SJCRH30 (cell line): Measurements from ENCODE around the gene MTCH1. TPM values are rescaled to one million over a fixed set of nuclear protein-coding genes. Genes with fewer than 3 reads are reported as not detected.
"Not testable (repeated sequence)": the region's sequence is repeated elsewhere in the genome, so short reads cannot be mapped to it uniquely, and the experiment has no call there.

Experiments used
- DNase-seq, 2 experiments: peaks; one replicate each; pipeline ENCODE4 v3.0.0-alpha.2; 2015 to 2020
- H3K27ac ChIP-seq: fragments of 250-450 bp; sonication (Bioruptor Pico); 2 replicates; pipeline ENCODE4 v1.5.1; 2020; ENCODE audit warnings: mild to moderate bottlenecking, moderate library complexity
- H3K27me3 ChIP-seq: fragments of 250-450 bp; sonication (Bioruptor Pico); 2 replicates; pipeline ENCODE4 v1.5.1; 2020; ENCODE audit warnings: mild to moderate bottlenecking, moderate library complexity
- H3K36me3 ChIP-seq: fragments of 250-450 bp; sonication (Bioruptor Pico); 2 replicates; pipeline ENCODE4 v1.5.1; 2020; ENCODE audit warnings: mild to moderate bottlenecking, moderate library complexity
- H3K4me1 ChIP-seq: fragments of 250-450 bp; sonication (Bioruptor Pico); 2 replicates; pipeline ENCODE4 v1.5.1; 2020; ENCODE audit warnings: mild to moderate bottlenecking, moderate library complexity
- H3K4me3 ChIP-seq: fragments of 250-450 bp; sonication (Bioruptor Pico); 2 replicates; pipeline ENCODE4 v1.5.1; 2020; ENCODE audit warnings: mild to moderate bottlenecking, moderate library complexity
- H3K9me3 ChIP-seq: fragments of 250-450 bp; sonication (Bioruptor Pico); replicated peaks from 2 replicates; pipeline ENCODE4 v1.5.1; 2020; ENCODE audit warnings: mild to moderate bottlenecking, moderate library complexity
- total RNA-seq: library from RNA; depleted of rRNA; stranded (reverse); fragments of >200 nt; shearing (Covaris generic); gene quantifications from 2 replicates; pipeline ENCODE4 v1.2.3, GENCODE V29; 2014

The MTCH1 gene
- total RNA-seq, 1 experiment from 2014 or later: 173 TPM

DNA sequence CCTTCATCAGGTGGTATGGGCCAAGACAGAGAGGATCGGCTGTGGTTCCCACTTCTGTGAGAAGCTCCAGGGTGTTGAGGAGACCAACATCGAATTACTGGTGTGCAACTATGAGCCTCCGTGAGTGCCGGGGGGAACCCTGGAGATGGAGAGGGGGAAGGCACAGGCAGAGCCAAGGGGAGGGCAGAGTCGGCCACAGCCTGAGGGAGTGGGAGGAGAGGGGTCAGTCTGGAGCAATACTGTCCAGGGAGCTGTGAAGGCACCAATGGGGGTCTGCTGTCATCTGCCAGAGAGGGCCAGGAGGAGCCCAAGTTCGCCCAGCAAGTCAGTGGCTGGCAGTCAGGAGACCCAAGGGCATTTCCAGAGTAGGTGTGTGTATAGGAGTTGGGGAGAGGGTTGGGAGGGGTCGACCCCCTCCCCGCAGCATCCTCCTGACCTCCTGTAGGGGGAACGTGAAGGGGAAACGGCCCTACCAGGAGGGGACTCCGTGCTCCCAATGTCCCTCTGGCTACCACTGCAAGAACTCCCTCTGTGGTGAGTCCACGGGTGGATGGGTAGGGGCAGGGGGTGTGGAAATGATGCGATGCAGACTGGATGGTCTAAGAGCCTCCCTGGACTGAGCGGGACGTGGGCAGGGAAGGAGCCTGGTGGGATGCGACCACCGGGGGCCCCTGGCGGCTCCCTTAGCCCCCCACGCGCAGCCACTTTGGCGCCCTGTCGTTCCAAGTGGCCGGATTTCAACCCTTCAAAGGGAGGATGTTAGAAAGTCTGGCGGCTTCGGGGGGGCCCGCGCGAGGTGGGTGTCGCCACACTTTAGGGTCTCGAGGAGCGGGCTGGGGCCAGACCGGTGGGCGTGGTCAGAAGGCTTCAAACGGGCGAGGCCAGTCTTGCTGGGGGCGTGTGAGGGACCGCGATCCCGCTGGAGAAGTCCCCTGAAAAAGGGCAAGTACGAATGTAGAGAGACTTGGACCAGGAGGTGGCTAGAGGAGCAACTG, 24.3 kb downstream of the MTCH1 start:
- DNase-seq: no peak
- no peak overlapping the region for H3K27ac ChIP-seq
- H3K36me3 ChIP-seq: no peaks in the 10 kb centered on the region
- peaks cover 9% of the 10 kb centered on the region; the same call in 1 of the 2 replicates for H3K4me1 ChIP-seq
- H3K27me3 ChIP-seq: no peaks in the 10 kb centered on the region
- H3K4me3 ChIP-seq: no peak overlapping the region
- H3K9me3 ChIP-seq: no peaks in the 10 kb centered on the region

GRCh38 chr6:36959555-36960250, 26.3 kb downstream of the MTCH1 start:
- Histone ChIP-seq H3K27ac (no peak overlapping the region), H3K4me1 (peaks cover 9% of the 10 kb centered on the region; the same call in 1 of the 2 replicates), H3K27me3 (no peaks in the 10 kb centered on the region), H3K9me3 (no peaks in the 10 kb centered on the region), H3K4me3 (no peak overlapping the region), H3K36me3 (no peaks in the 10 kb centered on the region)
- DNase-seq: no peak

DNA sequence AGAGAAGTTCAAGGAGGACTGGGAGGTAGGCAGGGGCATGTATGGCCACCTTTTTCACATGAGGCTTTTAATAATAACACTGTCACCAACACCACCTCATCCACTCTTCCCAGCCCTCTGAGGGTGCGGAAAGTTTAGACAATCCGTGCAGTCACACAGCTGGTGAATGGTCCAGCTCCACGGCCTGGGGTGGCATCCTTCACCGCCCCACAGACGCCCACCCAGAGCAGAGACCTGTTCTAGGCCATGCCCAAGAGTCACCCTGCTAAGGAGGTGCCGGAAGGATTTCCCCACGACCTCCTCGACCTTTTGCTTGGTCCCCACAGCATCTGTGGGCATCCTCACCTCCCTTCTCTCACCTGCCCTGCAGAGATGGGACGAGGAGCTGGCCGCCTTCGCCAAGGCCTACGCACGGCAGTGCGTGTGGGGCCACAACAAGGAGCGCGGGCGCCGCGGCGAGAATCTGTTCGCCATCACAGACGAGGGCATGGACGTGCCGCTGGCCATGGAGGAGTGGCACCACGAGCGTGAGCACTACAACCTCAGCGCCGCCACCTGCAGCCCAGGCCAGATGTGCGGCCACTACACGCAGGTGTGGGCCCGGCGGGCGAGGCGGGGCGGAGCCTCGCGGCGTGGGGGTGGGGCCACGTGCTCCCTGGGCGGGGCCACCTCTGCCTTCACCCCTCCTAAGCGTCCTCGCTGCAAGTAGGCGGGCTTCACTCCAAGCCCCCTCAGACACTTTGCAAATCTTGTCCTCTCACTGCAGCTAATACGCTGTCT, 27.0 kb downstream of the MTCH1 start:
- H3K9me3 ChIP-seq: no peaks in the 10 kb centered on the region
- H3K4me1 ChIP-seq: peaks cover 6% of the 10 kb centered on the region; the same call in 1 of the 2 replicates
- no peak overlapping the region for H3K4me3 ChIP-seq
- H3K27ac ChIP-seq: no peak overlapping the region
- no peaks in the 10 kb centered on the region for H3K36me3 ChIP-seq
- H3K27me3 ChIP-seq: no peaks in the 10 kb centered on the region
- DNase-seq: no peak

GRCh38 chr6:36957773-36958271, 28.2 kb downstream of the MTCH1 start:
- H3K9me3 ChIP-seq: no peaks in the 10 kb centered on the region
- no peaks in the 10 kb centered on the region for H3K27me3 ChIP-seq
- no peak overlapping the region for H3K4me3 ChIP-seq
- no peak for DNase-seq
- H3K36me3 ChIP-seq: no peaks in the 10 kb centered on the region
- no peak overlapping the region for H3K27ac ChIP-seq
- no peaks in the 10 kb centered on the region; the same call in 1 of the 2 replicates for H3K4me1 ChIP-seq

- Histone ChIP-seq H3K27me3 (no peaks in the 10 kb centered on the region), H3K36me3 (no peaks in the 10 kb centered on the region), H3K9me3 (no peaks in the 10 kb centered on the region), H3K27ac (no peak overlapping the region), H3K4me3 (no peak overlapping the region), H3K4me1 (no peaks in the 10 kb centered on the region)
- DNase-seq: no peak
These were observed 29.6 kb downstream of the MTCH1 start for GRCh38 chr6:36956446-36956820.

GRCh38 chr6:36955671-36956445, 30.1 kb downstream of the MTCH1 start:
- H3K27me3 ChIP-seq: no peaks in the 10 kb centered on the region
- H3K36me3 ChIP-seq: no peaks in the 10 kb centered on the region
- H3K4me1 ChIP-seq: no peaks in the 10 kb centered on the region
- no peaks in the 10 kb centered on the region for H3K9me3 ChIP-seq
- H3K27ac ChIP-seq: no peak overlapping the region
- no peak for DNase-seq
- H3K4me3 ChIP-seq: no peak overlapping the region

GRCh38 chr6:36955136-36955535, 30.9 kb downstream of the MTCH1 start:
- H3K4me1 ChIP-seq: no peaks in the 10 kb centered on the region
- no peaks in the 10 kb centered on the region for H3K27me3 ChIP-seq
- H3K4me3 ChIP-seq: no peak overlapping the region
- H3K36me3 ChIP-seq: no peaks in the 10 kb centered on the region
- no peak overlapping the region for H3K27ac ChIP-seq
- no peaks in the 10 kb centered on the region for H3K9me3 ChIP-seq
- no peak for DNase-seq

- DNase-seq: no peak
- H3K27me3 ChIP-seq: no peaks in the 10 kb centered on the region
- H3K36me3 ChIP-seq: no peaks in the 10 kb centered on the region
- H3K4me3 ChIP-seq: no peak within 1 kb of the TSS
- no peaks in the 10 kb centered on the region for H3K4me1 ChIP-seq
- no peaks in the 10 kb centered on the region for H3K9me3 ChIP-seq
- no peak within 1 kb of the TSS for H3K27ac ChIP-seq
These were observed 31.6 kb downstream of the MTCH1 start, which contains the start of gene PI16 for GRCh38 chr6:36954262-36954931. PI16 (plus strand) TSS chr6:36954738; CDS start chr6:36954761, 23 bp downstream.

GRCh38 chr6:36953931-36954261, 32.1 kb downstream of the MTCH1 start:
- Histone ChIP-seq H3K36me3 (no peaks in the 10 kb centered on the region), H3K4me3 (no peak overlapping the region), H3K9me3 (no peaks in the 10 kb centered on the region), H3K4me1 (no peaks in the 10 kb centered on the region), H3K27me3 (no peaks in the 10 kb centered on the region), H3K27ac (no peak overlapping the region)
- DNase-seq: no peak

- H3K27me3 ChIP-seq: no peaks in the 10 kb centered on the region
- no peaks in the 10 kb centered on the region for H3K9me3 ChIP-seq
- H3K27ac ChIP-seq: no peak overlapping the region
- H3K4me3 ChIP-seq: no peak overlapping the region
- DNase-seq: no peak
- no peaks in the 10 kb centered on the region for H3K4me1 ChIP-seq
- no peaks in the 10 kb centered on the region for H3K36me3 ChIP-seq
These were observed 36.4 kb downstream of the MTCH1 start for GRCh38 chr6:36949636-36950035.

- H3K27me3 ChIP-seq, DNase-seq, H3K27ac ChIP-seq, H3K4me1 ChIP-seq, H3K9me3 ChIP-seq, H3K36me3 ChIP-seq, H3K4me3 ChIP-seq: not testable (repeated sequence)
These were observed 36.9 kb downstream of the MTCH1 start for GRCh38 chr6:36949076-36949475.

- Histone ChIP-seq H3K36me3 (no peaks in the 10 kb centered on the region), H3K9me3 (no peaks in the 10 kb centered on the region), H3K27ac (no peak overlapping the region), H3K27me3 (no peaks in the 10 kb centered on the region), H3K4me3 (no peak overlapping the region), H3K4me1 (no peaks in the 10 kb centered on the region)
- DNase-seq: peak in 1 of 2 experiments; percentile 16
These were observed 38.2 kb downstream of the MTCH1 start for GRCh38 chr6:36947570-36948351.

GRCh38 chr6:36946526-36946925, 39.5 kb downstream of the MTCH1 start:
- no peaks in the 10 kb centered on the region for H3K4me1 ChIP-seq
- H3K9me3 ChIP-seq: no peaks in the 10 kb centered on the region
- H3K36me3 ChIP-seq: no peaks in the 10 kb centered on the region
- DNase-seq: peak in 1 of 2 experiments; percentile 45
- no peak overlapping the region for H3K4me3 ChIP-seq
- H3K27ac ChIP-seq: no peak overlapping the region
- no peaks in the 10 kb centered on the region for H3K27me3 ChIP-seq
